Stimulated activated naive CD8-positive, alpha-beta T cell treated with anti-CD3 and anti-CD28 coated beads, Interleukin-15, Interleukin-2, amounts not matched to agents 100 ng/mL and 50 ng/mL, for 24 hours (primary cell): ENCODE data around the gene ARHGAP24.

ENCODE experiments used
- H3K27ac Mint-ChIP-seq: one replicate; pipeline ENCODE4 v1.8.0; 2021; ENCODE audit warnings: mild to moderate bottlenecking, mixed read lengths
- H3K27me3 Mint-ChIP-seq: one replicate; pipeline ENCODE4 v1.8.0; 2021; ENCODE audit warnings: mixed read lengths
- H3K36me3 Mint-ChIP-seq: one replicate; pipeline ENCODE4 v1.8.0; 2021; ENCODE audit warnings: low read depth, mixed read lengths
- H3K4me1 Mint-ChIP-seq: one replicate; pipeline ENCODE4 v1.8.0; 2021; ENCODE audit warnings: low read depth, mixed read lengths
- H3K4me3 Mint-ChIP-seq: one replicate; pipeline ENCODE4 v1.8.0; 2021; ENCODE audit warnings: mild to moderate bottlenecking, mixed read lengths
- H3K9me3 Mint-ChIP-seq: one replicate; pipeline ENCODE4 v1.8.0; 2021; ENCODE audit warnings: mixed read lengths

Gene ARHGAP24

GRCh38 chr4:85776096-85776495, 301.1 kb downstream of the ARHGAP24 start:
- Mint-ChIP-seq H3K4me1 (peaks cover 5% of the 10 kb centered on the region), H3K4me3 (no peak overlapping the region), H3K27ac (no peak overlapping the region)

GRCh38 chr4:85776579-85776978, 301.6 kb downstream of the ARHGAP24 start:
- Mint-ChIP-seq H3K27me3 (no peaks in the 10 kb centered on the region), H3K27ac (no peak overlapping the region), H3K9me3 (peaks cover 4% of the 10 kb centered on the region), H3K36me3 (no peaks in the 10 kb centered on the region), H3K4me3 (no peak overlapping the region), H3K4me1 (peaks cover 5% of the 10 kb centered on the region)

More at GRCh38 chr4:85776096-85776495, 301.1 kb downstream of the ARHGAP24 start:
- H3K9me3 Mint-ChIP-seq: peaks cover 4% of the 10 kb centered on the region
- H3K27me3 Mint-ChIP-seq: no peaks in the 10 kb centered on the region
- no peaks in the 10 kb centered on the region for H3K36me3 Mint-ChIP-seq

- Mint-ChIP-seq H3K4me1 (peaks cover 5% of the 10 kb centered on the region), H3K9me3 (peaks cover 4% of the 10 kb centered on the region), H3K27ac (no peak overlapping the region), H3K4me3 (no peak overlapping the region), H3K27me3 (no peaks in the 10 kb centered on the region), H3K36me3 (no peaks in the 10 kb centered on the region)
Observed at GRCh38 chr4:85777908-85778631, 303.1 kb downstream of the ARHGAP24 start.

GRCh38 chr4:85778632-85779131, 303.7 kb downstream of the ARHGAP24 start:
- H3K36me3 Mint-ChIP-seq: no peaks in the 10 kb centered on the region
- peaks cover 5% of the 10 kb centered on the region for H3K4me1 Mint-ChIP-seq
- H3K9me3 Mint-ChIP-seq: no peaks in the 10 kb centered on the region
- H3K27me3 Mint-ChIP-seq: no peaks in the 10 kb centered on the region
- no peak overlapping the region for H3K4me3 Mint-ChIP-seq
- no peak overlapping the region for H3K27ac Mint-ChIP-seq

GRCh38 chr4:85779165-85779564, 304.2 kb downstream of the ARHGAP24 start:
- no peaks in the 10 kb centered on the region for H3K27me3 Mint-ChIP-seq
- H3K36me3 Mint-ChIP-seq: no peaks in the 10 kb centered on the region
- H3K9me3 Mint-ChIP-seq: no peaks in the 10 kb centered on the region
- peaks cover 5% of the 10 kb centered on the region for H3K4me1 Mint-ChIP-seq
- no peak overlapping the region for H3K27ac Mint-ChIP-seq
- H3K4me3 Mint-ChIP-seq: peak overlapping the region; percentile 14

GRCh38 chr4:85780664-85781063, 305.7 kb downstream of the ARHGAP24 start:
- H3K27me3 Mint-ChIP-seq: no peaks in the 10 kb centered on the region
- no peaks in the 10 kb centered on the region for H3K36me3 Mint-ChIP-seq
- H3K4me3 Mint-ChIP-seq: no peak overlapping the region
- no peaks in the 10 kb centered on the region for H3K9me3 Mint-ChIP-seq
- H3K27ac Mint-ChIP-seq: no peak overlapping the region
- peaks cover 5% of the 10 kb centered on the region for H3K4me1 Mint-ChIP-seq

- no peak overlapping the region for H3K27ac Mint-ChIP-seq
- H3K4me1 Mint-ChIP-seq: peaks cover 5% of the 10 kb centered on the region
- H3K36me3 Mint-ChIP-seq: no peaks in the 10 kb centered on the region
- H3K4me3 Mint-ChIP-seq: no peak overlapping the region
- no peaks in the 10 kb centered on the region for H3K27me3 Mint-ChIP-seq
- no peaks in the 10 kb centered on the region for H3K9me3 Mint-ChIP-seq
Observed at GRCh38 chr4:85783483-85783882, 308.5 kb downstream of the ARHGAP24 start.

- no peak overlapping the region for H3K27ac Mint-ChIP-seq
- H3K9me3 Mint-ChIP-seq: no peaks in the 10 kb centered on the region
- no peaks in the 10 kb centered on the region for H3K36me3 Mint-ChIP-seq
- peaks cover 3% of the 10 kb centered on the region for H3K4me1 Mint-ChIP-seq
- H3K27me3 Mint-ChIP-seq: no peaks in the 10 kb centered on the region
- no peak overlapping the region for H3K4me3 Mint-ChIP-seq
Observed at GRCh38 chr4:85783900-85784299, 308.9 kb downstream of the ARHGAP24 start.

GRCh38 chr4:85784348-85784747, 309.4 kb downstream of the ARHGAP24 start:
- Mint-ChIP-seq H3K36me3 (no peaks in the 10 kb centered on the region), H3K27me3 (no peaks in the 10 kb centered on the region), H3K9me3 (no peaks in the 10 kb centered on the region), H3K27ac (no peak overlapping the region), H3K4me3 (no peak overlapping the region), H3K4me1 (no peaks in the 10 kb centered on the region)

GRCh38 chr4:85784947-85785346, 310.0 kb downstream of the ARHGAP24 start:
- H3K4me3 Mint-ChIP-seq: no peak overlapping the region
- no peaks in the 10 kb centered on the region for H3K27me3 Mint-ChIP-seq
- no peaks in the 10 kb centered on the region for H3K9me3 Mint-ChIP-seq
- H3K4me1 Mint-ChIP-seq: no peaks in the 10 kb centered on the region
- no peaks in the 10 kb centered on the region for H3K36me3 Mint-ChIP-seq
- no peak overlapping the region for H3K27ac Mint-ChIP-seq

GRCh38 chr4:85787133-85787532, 312.2 kb downstream of the ARHGAP24 start:
- Mint-ChIP-seq H3K27ac (no peak overlapping the region), H3K36me3 (peaks cover 4% of the 10 kb centered on the region), H3K27me3 (no peaks in the 10 kb centered on the region), H3K4me3 (no peak overlapping the region), H3K9me3 (peaks cover 9% of the 10 kb centered on the region), H3K4me1 (no peaks in the 10 kb centered on the region)

GRCh38 chr4:85788604-85789003, 313.7 kb downstream of the ARHGAP24 start:
- Mint-ChIP-seq H3K27ac (no peak overlapping the region), H3K4me1 (peaks cover 4% of the 10 kb centered on the region)

GRCh38 chr4:85789241-85789640, 314.3 kb downstream of the ARHGAP24 start:
- peaks cover 4% of the 10 kb centered on the region for H3K36me3 Mint-ChIP-seq
- no peak overlapping the region for H3K27ac Mint-ChIP-seq
- H3K4me1 Mint-ChIP-seq: peaks cover 4% of the 10 kb centered on the region
- H3K9me3 Mint-ChIP-seq: peaks cover 9% of the 10 kb centered on the region
- H3K4me3 Mint-ChIP-seq: no peak overlapping the region
- no peaks in the 10 kb centered on the region for H3K27me3 Mint-ChIP-seq

More at GRCh38 chr4:85788604-85789003, 313.7 kb downstream of the ARHGAP24 start:
- Mint-ChIP-seq H3K9me3 (peaks cover 9% of the 10 kb centered on the region), H3K27me3 (no peaks in the 10 kb centered on the region), H3K36me3 (peaks cover 4% of the 10 kb centered on the region), H3K4me3 (no peak overlapping the region)

GRCh38 chr4:85790582-85790981, 315.6 kb downstream of the ARHGAP24 start:
- Mint-ChIP-seq H3K27ac (no peak overlapping the region), H3K9me3 (peaks cover 9% of the 10 kb centered on the region), H3K27me3 (no peaks in the 10 kb centered on the region), H3K36me3 (peaks cover 4% of the 10 kb centered on the region), H3K4me1 (peaks cover 4% of the 10 kb centered on the region), H3K4me3 (no peak overlapping the region)

- Mint-ChIP-seq H3K36me3 (peaks cover 4% of the 10 kb centered on the region), H3K27ac (no peak overlapping the region), H3K9me3 (peaks cover 9% of the 10 kb centered on the region), H3K4me3 (no peak overlapping the region), H3K27me3 (no peaks in the 10 kb centered on the region), H3K4me1 (peaks cover 4% of the 10 kb centered on the region)
Observed at GRCh38 chr4:85792376-85793232, 317.7 kb downstream of the ARHGAP24 start.
